Lung microvascular endothelial cell (primary cell): ENCODE measurements around the gene HIVEP2. TPM values are rescaled to one million over a fixed set of nuclear protein-coding genes. Genes with fewer than 3 reads are reported as not detected.

ENCODE experiments used
- DNase-seq, 2 donors: peaks; one replicate each; pipeline versions ENCODE4 v3.0.0 to v3.0.0-alpha.2; 2010; ENCODE audit warnings: low read depth in 2 of 2
- total RNA-seq: library from RNA; depleted of rRNA; stranded (reverse); fragments of >200 nt; gene quantifications from 2 replicates; pipeline ENCODE4 v1.2.1, GENCODE V29; 2014

HIVEP2 gene
- total RNA-seq, 1 donor from 2014 or later, result 14.3 TPM

DNA sequence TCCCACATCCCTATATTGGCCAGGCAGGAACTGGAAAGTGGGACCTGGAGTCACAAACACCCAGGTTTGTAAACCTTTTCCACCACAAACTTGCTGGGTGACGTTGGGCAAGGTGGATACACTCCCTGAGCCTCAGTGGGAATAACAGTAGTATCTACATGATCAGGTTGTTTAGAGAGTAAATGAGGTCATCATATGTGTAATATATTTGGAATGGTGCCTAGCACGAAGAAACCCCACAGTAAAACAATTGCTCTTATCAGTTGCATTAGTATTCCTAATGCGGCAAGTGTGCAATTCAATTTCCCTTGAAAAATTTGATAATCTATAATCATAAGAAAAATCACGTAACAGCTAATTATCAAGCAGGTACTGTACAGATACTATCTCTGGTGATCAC lies 51.9 kb downstream of the HIVEP2 start:
- DNase-seq, result peak; percentile 54 to 70

DNA sequence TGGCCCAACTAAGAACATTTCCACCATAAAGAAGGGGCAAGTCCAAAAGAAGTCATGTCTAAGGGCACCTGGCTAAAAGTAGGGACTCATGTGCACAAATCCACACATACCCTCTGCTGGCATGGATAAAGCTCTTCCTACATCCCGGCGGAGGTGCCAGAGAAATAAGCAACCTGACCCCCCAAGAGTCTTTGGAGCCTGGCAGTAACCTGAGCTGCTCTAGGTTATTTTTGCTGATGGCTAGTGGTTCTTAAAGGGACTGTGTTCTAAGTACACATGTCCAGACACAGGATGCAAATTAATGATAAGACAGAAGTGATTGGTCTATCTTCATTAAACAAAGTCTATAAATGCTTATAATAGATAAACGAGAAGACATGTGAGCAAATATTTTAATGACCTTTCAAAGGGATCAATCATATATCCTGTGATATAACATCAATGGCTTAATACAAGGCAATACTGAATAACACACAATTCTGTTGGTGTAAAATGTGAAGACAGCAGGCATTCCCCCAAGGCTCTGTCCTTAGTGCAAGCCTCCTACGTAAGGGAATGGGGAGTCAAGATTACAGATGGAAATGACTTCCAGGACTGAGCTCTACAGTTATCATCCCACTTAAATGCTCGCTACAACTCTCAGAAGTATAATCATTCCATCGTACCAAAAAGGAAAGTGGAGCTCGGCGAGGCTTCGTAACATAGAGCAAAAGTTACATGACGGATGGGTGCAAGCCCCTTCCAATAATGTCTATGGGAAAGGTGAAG lies 52.5 kb downstream of the HIVEP2 start:
- no peak for DNase-seq

- no peak for DNase-seq
Measured at GRCh38 chr6:142891454-142891853, 53.5 kb downstream of the HIVEP2 start.

DNA sequence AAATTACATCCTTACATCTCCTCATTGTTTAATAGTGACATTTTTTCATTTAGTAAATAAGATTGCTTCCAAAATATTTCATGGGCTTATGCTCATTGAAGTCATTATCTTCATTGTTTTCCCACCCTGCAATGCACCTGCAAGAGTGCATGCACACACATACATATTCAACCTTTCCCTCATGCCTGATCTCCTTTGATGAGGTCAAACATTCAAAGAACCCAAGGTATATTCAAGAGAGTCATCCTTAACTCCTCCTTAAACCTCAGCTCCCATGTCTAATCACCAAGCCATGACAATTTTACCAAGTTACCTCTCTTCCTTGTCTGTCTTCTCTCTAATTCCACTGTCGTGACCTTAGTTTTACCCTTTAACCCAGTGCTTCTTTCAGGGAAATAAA lies 56.5 kb downstream of the HIVEP2 start:
- no peak for DNase-seq

- DNase-seq, result no peak
Measured at GRCh38 chr6:142887517-142887916, 57.5 kb downstream of the HIVEP2 start.

- DNase-seq, result peak; percentile 61 to 79
Measured at GRCh38 chr6:142886431-142887170, 58.4 kb downstream of the HIVEP2 start.

- peak; percentile 93 to 99 for DNase-seq
Measured at GRCh38 chr6:142885182-142885867, 59.7 kb downstream of the HIVEP2 start.

DNA sequence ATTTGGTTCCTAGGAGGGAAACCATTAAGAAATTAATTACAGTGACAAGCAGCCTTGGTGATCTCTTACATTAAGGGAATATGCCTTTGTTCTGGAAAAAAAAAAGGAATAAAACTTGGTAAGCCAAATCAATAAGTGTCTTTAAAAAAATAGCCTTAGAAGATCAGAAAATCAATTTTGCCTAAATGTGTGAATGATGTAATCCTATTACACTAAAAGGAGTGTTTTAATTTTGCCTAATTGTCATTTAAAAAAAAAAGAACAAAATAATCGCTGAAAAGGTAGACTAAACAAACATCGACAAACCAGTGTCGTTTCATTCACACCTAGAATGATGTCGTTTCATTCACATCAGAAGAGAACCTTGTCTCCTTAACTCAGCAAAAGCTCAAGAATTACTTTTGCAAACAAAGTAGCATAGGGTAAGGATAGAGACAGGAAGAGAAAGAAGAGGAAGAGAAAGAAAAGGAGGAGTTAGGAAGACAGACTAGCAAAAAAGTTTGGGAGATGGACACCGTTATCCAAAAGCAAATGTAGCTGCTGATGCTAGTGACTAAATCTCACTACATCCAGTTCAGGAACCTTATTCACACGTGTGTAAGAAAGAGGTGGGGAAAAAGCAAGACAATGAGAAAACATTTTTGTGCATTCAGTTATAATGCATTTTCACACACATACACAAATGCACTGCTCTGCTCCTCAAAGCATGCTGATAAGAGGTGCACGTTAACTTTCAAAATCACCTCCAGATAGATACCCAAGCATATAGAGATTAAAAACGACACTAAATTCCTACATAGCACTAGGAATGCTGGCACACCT lies 60.6 kb downstream of the HIVEP2 start:
- no peak for DNase-seq

DNA sequence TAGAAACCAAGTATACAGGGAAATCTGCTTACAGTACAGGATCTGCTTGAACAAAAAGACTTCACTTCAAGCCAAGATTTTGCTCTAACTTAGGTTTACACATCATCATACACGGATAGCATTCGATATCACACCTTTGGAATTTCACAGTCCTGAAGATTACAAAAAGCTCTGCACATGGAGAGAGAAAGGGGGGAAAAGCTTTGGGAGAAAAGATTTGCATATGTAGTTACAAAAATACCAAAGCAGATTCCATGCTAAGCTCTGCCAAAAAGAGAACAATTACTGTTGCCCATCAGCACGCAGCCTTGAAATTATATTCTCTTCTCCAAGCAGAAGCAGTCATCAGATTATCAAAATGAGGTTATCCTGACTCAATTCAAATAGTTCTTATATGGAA lies 62.0 kb downstream of the HIVEP2 start:
- no peak for DNase-seq

DNA sequence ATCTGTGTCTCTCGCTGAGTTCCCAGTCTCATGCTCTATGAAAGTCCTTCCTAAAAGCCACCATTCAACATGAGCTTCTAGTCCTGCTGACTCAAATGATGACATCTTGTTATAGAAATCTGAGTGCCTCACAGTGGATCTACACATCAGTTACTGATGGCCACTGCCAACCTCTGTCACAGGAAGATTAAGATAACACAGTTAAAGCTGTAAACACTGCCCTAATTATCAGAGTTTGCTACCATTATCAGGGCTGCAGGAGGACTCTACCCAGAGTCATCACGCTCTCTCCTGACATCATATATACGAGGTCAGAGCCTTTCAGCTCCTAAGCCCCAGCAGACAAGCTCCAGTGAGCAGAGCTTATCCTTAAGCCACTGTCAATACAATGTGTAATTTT lies 63.2 kb downstream of the HIVEP2 start:
- no peak for DNase-seq

DNA sequence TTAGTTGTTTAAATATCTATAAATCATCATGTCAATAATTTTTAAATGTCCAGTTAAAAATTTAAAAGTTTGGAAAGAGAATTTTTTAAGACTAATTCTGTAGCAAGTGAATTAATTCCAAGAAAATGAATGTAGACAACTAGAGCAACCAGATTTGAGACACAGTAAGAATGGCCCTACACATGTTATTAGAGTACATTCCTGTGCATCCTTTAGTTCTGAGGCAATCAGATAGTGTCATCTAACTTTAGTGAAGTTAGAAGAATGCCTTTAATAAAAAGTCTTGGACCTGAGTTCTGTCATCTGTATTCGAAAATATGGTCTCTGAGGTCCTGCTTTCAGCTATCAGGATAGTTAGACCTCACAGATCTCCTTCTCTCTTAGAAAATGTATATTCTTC lies 63.7 kb downstream of the HIVEP2 start:
- DNase-seq, result no peak

DNA sequence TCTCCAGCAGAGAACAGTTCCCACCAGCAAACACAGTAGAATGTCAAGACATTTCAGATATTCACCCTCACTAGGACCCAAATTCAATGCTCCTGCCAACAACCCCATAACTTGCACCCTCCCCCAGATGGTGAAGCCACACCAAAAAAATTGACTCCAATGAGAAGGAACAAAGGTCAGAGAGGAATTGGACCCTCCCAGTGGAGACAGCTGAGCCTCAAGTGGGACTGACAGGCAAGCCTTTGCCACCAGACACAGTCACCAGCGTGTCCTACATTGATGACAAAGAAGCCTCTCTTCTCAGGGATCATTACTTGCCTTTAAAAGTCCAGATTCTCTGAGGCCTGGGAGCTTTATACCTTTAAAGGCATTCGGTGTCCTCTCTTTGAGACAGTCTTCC lies 64.8 kb downstream of the HIVEP2 start:
- no peak for DNase-seq

- DNase-seq, result no peak
Measured at GRCh38 chr6:142879527-142879926, 65.4 kb downstream of the HIVEP2 start.

GRCh38 chr6:142879076-142879475 lies 65.9 kb downstream of the HIVEP2 start:
- no peak for DNase-seq

- no peak for DNase-seq
Measured at GRCh38 chr6:142878407-142878806, 66.6 kb downstream of the HIVEP2 start.

GRCh38 chr6:142874676-142875075 lies 70.3 kb downstream of the HIVEP2 start:
- no peak for DNase-seq

DNA sequence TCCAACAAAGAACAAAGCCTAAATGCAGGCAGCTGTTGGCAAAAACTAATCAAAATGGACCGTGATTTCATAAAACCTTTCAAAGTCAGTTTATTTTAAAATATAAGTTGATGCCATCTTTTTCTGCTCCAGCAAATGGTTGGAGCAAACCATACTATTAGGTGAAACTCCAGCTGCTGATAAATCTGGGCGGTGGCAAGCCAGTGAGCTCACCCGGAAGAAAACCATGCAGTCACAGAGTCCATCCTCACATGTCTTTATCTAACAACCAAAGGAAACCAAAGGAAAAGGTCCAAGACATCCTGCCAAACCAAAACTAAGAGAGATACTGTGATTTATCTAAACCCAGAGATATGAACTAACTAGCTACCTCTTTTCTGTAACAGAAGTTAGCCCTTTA lies 72.6 kb downstream of the HIVEP2 start:
- DNase-seq, result peak in 1 of 2 donors; percentile 57

DNA sequence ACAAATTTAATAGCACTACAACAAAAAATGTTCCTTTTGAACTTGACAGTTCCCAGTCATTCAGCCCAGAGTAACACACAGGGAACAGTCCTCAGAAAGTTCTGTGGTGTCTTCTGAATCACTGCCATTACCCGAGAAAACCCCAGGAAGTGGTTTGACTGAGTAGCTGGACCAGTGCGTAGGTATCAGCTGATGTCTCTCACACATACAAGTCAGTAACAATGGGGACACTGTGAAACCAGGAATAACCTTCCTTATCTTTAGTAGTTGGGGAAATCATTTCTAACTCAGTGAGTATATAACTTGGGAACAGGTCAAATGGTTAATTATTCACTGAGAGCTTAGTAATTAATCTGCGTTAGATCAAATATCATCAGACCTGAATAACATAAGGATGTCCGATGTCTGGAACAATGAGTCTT lies 73.1 kb downstream of the HIVEP2 start:
- DNase-seq, result peak; percentile 53 to 96

DNA sequence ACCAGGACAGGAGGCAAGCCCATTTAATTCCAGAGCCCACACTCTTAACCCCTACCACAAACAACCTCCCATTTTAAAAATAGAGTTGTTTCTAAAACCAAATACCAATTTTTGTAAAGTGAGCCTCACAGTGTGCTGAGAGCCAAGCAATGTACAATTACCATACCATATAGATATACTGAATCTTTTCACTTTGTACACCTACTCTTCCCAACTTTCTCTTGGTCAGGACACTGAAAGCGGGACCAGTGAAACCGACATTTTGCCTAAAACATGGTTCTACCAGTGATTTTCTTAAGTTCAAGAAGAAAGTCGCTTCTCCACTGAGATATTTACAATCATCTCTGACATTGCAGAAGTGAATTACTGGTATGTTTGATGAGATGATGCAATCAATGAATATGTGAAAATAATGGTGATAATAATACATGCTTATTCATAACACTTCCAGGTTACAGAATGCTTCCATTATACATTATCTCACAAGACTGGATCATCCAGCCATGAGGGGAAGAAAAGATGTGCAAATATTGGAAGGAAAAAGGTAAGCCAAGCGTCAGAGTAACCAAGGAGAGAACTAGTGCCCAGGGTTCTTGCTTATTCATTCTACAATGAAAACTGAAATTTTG lies 74.1 kb downstream of the HIVEP2 start:
- DNase-seq, result no peak

- peak in 1 of 2 donors; percentile 52 for DNase-seq
Measured at GRCh38 chr6:142868917-142869316, 76.1 kb downstream of the HIVEP2 start.
